Retinal pigment epithelial cell (primary cell): Measurements from ENCODE around the gene MRPL42.

Source experiments
- DNase-seq: peaks from one replicate; pipeline ENCODE4 v3.0.0-alpha.2; 2010; ENCODE audit warnings: low read depth
- H3K4me3 ChIP-seq: 2 replicates; pipeline ENCODE4 v1.5.1; 2011; ENCODE audit warnings: mild to moderate bottlenecking, low read length, control low read depth, moderate library complexity
- TF ChIP-seq, protein P1 (sequence below): conservative IDR thresholded peaks from 2 replicates; pipeline ENCODE4 v1.5.1; 2011; ENCODE audit warnings: low read depth, low read length, control low read depth, inconsistent platforms

MRPL42 gene

DNA sequence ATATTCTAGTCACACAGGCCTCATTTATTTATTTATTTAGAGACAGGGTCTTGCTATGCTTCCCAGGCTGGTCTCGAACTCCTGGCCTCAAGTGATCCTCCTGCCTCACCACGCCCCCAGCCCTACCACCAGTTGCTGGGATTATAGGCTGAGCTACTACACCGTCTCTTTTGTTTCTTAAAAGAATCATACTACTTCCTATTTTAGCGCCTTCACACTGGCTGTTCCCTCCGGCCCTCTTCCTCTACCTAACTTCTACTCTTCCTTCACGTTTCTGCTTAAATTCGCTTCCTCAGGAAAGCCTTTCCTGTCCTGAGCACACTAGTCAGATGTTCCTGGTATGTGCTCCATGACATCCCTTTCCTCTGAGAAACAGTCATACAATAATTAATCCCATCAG, 6.4 kb upstream of the MRPL42 start:
- TF ChIP-seq, protein P1, sequence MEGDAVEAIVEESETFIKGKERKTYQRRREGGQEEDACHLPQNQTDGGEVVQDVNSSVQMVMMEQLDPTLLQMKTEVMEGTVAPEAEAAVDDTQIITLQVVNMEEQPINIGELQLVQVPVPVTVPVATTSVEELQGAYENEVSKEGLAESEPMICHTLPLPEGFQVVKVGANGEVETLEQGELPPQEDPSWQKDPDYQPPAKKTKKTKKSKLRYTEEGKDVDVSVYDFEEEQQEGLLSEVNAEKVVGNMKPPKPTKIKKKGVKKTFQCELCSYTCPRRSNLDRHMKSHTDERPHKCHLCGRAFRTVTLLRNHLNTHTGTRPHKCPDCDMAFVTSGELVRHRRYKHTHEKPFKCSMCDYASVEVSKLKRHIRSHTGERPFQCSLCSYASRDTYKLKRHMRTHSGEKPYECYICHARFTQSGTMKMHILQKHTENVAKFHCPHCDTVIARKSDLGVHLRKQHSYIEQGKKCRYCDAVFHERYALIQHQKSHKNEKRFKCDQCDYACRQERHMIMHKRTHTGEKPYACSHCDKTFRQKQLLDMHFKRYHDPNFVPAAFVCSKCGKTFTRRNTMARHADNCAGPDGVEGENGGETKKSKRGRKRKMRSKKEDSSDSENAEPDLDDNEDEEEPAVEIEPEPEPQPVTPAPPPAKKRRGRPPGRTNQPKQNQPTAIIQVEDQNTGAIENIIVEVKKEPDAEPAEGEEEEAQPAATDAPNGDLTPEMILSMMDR: no peak
- no peak for DNase-seq
- H3K4me3 ChIP-seq: no peak overlapping the region

- no peak for DNase-seq
- TF ChIP-seq, protein P1: no peak
- H3K4me3 ChIP-seq: no peak overlapping the region
Measured at GRCh38 chr12:93461503-93461902, 5.8 kb upstream of the MRPL42 start.

- TF ChIP-seq, protein P1: no peak
- no peak for DNase-seq
- H3K4me3 ChIP-seq: no peak overlapping the region
Measured at GRCh38 chr12:93465841-93466240, 1.5 kb upstream of the MRPL42 start.

DNA sequence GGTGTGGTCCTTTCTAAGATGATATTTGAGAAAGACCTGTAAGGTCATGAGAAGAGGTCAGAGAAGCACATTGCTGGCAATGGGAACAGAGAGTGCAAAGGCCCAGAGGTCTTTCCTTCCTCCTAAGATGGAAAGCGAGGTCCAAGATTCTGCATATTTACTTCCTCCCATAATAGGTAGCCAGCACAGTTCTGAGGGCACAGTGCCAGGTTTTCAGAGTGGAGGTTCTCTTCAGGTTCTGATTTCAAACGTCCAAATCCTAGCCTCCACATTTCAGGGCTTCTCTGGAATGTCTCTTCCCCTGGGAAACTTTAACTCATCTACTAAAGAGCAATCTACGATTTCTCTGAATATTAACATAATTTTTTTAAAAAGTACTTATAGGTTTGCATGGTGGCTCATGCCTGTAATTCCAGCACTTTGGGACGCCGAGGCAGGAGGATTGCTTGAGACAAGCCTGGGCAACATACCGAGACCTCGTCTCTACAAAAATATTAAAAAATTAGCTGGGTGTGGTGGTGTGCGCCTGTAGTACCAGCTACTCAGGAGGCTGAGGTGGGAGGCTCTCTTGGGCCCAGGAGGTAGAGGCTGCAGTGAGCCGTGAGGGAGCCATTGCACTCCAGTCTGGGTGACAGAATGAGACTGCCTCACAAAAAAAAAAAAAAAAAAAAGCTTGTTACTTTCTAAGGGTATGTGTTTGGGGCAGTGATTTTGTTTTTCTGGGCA, 526 bp upstream of the MRPL42 start:
- DNase-seq: no peak
- TF ChIP-seq, protein P1: no peak
- H3K4me3 ChIP-seq: no peak overlapping the region

- TF ChIP-seq, protein P1: no peak
- peak overlapping the region; percentile 71 for H3K4me3 ChIP-seq
- no peak for DNase-seq
Measured at GRCh38 chr12:93468008-93468371, 676 bp downstream of the MRPL42 start.

- DNase-seq: no peak
- H3K4me3 ChIP-seq: no peak overlapping the region
- TF ChIP-seq, protein P1: no peak
Measured at GRCh38 chr12:93469386-93469785, 2.1 kb downstream of the MRPL42 start.

DNA sequence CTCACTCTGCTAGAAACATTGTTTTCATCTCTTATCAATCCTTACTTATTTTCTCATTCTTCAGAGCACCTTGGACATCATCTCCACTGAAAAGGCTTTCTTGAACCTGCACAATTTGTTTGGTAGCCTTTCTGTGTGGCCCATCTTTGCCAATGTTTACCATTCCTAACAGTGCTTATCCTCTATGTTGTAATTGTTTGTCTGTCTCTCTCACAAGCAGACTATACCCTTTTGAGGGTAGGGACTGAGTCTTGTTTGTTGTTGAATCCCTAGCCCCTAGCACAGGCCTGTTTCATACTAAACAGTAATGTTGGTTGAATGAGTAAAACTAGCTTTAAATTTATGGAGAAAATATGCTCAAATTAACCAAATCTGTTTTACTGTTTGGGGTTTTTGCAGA, 9.2 kb downstream of the MRPL42 start:
- H3K4me3 ChIP-seq: no peak overlapping the region
- DNase-seq: no peak
- TF ChIP-seq, protein P1: no peak
